Measurements from ENCODE around the gene KMT5C.

The KMT5C gene

GRCh38 chr19:55345818-55346724 is 6.4 kb downstream of the KMT5C start:
- no peak overlapping the region for H3K4me3 ChIP-seq (ENCODE audit: low read depth, low read length)
- H3K27ac ChIP-seq (ENCODE audit: extremely low read depth, low read depth, low read length), result no peak overlapping the region
- ChIA-PET CTCF (interaction anchor here (1.0 to 1.2 kb wide), 3 partner anchors 13 to 278 kb away, joined by 3 to 5 read pairs (median 4); partner anchors contain the start of gene ZNF784), POLR2A (interaction anchor here (0.5 to 7.7 kb wide), 9 partner anchors 7 to 882 kb away, joined by 3 to 95 read pairs (median 4); partner anchors contain the start of genes KMT5C, LENG9 and UBE2S)
- peaks cover 3 to 59% of the 10 kb centered on the region in 2 experiments for H3K36me3 ChIP-seq (ENCODE audit: control insufficient read depth in 2 of 2, insufficient read depth in 1 of 2, low read length in 2 of 2)
- peaks cover 5% of the 10 kb centered on the region; the same call in 1 of the 2 replicates for H3K4me1 ChIP-seq (ENCODE audit: control insufficient read depth, insufficient read depth, low read length)
- H3K9me3 ChIP-seq (ENCODE audit: control insufficient read depth, insufficient read depth, low read depth, low read length), result no peaks in the 10 kb centered on the region
- TF ChIP-seq, protein P1, sequence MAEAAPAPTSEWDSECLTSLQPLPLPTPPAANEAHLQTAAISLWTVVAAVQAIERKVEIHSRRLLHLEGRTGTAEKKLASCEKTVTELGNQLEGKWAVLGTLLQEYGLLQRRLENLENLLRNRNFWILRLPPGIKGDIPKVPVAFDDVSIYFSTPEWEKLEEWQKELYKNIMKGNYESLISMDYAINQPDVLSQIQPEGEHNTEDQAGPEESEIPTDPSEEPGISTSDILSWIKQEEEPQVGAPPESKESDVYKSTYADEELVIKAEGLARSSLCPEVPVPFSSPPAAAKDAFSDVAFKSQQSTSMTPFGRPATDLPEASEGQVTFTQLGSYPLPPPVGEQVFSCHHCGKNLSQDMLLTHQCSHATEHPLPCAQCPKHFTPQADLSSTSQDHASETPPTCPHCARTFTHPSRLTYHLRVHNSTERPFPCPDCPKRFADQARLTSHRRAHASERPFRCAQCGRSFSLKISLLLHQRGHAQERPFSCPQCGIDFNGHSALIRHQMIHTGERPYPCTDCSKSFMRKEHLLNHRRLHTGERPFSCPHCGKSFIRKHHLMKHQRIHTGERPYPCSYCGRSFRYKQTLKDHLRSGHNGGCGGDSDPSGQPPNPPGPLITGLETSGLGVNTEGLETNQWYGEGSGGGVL (tag by site-specific recombination; IDR thresholded peaks at IDR 0.05), result no peak
- no peak for TF ChIP-seq ZNF530 (tag by site-specific recombination; IDR thresholded peaks at IDR 0.05; ENCODE audit: low read depth)
- TF ChIP-seq ZNF404 (tag by site-specific recombination; IDR thresholded peaks at IDR 0.05), result no peak
- TF ChIP-seq ZNF133 (tag by site-specific recombination; IDR thresholded peaks at IDR 0.05), result no peak
- 0 out of 2 replicates have a peak, but pooled peaks have one; percentile 14 for TF ChIP-seq EGR2 (tag by site-specific recombination; IDR thresholded peaks at IDR 0.05; ENCODE audit: low read depth)
- TF ChIP-seq, protein P2, sequence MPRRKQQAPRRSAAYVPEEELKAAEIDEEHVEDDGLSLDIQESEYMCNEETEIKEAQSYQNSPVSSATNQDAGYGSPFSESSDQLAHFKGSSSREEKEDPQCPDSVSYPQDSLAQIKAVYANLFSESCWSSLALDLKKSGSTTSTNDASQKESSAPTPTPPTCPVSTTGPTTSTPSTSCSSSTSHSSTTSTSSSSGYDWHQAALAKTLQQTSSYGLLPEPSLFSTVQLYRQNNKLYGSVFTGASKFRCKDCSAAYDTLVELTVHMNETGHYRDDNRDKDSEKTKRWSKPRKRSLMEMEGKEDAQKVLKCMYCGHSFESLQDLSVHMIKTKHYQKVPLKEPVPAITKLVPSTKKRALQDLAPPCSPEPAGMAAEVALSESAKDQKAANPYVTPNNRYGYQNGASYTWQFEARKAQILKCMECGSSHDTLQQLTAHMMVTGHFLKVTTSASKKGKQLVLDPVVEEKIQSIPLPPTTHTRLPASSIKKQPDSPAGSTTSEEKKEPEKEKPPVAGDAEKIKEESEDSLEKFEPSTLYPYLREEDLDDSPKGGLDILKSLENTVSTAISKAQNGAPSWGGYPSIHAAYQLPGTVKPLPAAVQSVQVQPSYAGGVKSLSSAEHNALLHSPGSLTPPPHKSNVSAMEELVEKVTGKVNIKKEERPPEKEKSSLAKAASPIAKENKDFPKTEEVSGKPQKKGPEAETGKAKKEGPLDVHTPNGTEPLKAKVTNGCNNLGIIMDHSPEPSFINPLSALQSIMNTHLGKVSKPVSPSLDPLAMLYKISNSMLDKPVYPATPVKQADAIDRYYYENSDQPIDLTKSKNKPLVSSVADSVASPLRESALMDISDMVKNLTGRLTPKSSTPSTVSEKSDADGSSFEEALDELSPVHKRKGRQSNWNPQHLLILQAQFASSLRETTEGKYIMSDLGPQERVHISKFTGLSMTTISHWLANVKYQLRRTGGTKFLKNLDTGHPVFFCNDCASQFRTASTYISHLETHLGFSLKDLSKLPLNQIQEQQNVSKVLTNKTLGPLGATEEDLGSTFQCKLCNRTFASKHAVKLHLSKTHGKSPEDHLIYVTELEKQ (tag by site-specific recombination; IDR thresholded peaks at IDR 0.05; ENCODE audit: borderline replicate concordance), result no peak
- no peak for TF ChIP-seq ZNF76 (tag by site-specific recombination; IDR thresholded peaks at IDR 0.05; ENCODE audit: borderline replicate concordance, low read depth)
- 0 out of 2 replicates have a peak, but pooled peaks have one; percentile 9 for TF ChIP-seq GLIS2 (tag by site-specific recombination; IDR thresholded peaks at IDR 0.05)
- TF ChIP-seq, protein P3, sequence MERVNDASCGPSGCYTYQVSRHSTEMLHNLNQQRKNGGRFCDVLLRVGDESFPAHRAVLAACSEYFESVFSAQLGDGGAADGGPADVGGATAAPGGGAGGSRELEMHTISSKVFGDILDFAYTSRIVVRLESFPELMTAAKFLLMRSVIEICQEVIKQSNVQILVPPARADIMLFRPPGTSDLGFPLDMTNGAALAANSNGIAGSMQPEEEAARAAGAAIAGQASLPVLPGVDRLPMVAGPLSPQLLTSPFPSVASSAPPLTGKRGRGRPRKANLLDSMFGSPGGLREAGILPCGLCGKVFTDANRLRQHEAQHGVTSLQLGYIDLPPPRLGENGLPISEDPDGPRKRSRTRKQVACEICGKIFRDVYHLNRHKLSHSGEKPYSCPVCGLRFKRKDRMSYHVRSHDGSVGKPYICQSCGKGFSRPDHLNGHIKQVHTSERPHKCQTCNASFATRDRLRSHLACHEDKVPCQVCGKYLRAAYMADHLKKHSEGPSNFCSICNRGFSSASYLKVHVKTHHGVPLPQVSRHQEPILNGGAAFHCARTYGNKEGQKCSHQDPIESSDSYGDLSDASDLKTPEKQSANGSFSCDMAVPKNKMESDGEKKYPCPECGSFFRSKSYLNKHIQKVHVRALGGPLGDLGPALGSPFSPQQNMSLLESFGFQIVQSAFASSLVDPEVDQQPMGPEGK (tag by site-specific recombination; IDR thresholded peaks at IDR 0.05), result peak; percentile 66
- TF ChIP-seq HOXC10 (CRISPR knock-in tag; IDR thresholded peaks at IDR 0.05), result 0 out of 2 replicates have a peak, but pooled peaks have one; percentile 56
- no peak for TF ChIP-seq ZNF416 (tag by site-specific recombination; IDR thresholded peaks at IDR 0.05)
- TF ChIP-seq ZBTB17 (tag by site-specific recombination; IDR thresholded peaks at IDR 0.05), result no peak
- peak; percentile 49; the same call in 1 of the 2 replicates for TF ChIP-seq SP3 (tag by site-specific recombination; IDR thresholded peaks at IDR 0.05)
- no peak for TF ChIP-seq ZNF664 (tag by site-specific recombination; IDR thresholded peaks at IDR 0.05)
- TF ChIP-seq ZFHX2 (tag by site-specific recombination; conservative IDR thresholded peaks at IDR 0.05), result peak; percentile 67; the same call in 1 of the 2 replicates
- TF ChIP-seq, protein P4, sequence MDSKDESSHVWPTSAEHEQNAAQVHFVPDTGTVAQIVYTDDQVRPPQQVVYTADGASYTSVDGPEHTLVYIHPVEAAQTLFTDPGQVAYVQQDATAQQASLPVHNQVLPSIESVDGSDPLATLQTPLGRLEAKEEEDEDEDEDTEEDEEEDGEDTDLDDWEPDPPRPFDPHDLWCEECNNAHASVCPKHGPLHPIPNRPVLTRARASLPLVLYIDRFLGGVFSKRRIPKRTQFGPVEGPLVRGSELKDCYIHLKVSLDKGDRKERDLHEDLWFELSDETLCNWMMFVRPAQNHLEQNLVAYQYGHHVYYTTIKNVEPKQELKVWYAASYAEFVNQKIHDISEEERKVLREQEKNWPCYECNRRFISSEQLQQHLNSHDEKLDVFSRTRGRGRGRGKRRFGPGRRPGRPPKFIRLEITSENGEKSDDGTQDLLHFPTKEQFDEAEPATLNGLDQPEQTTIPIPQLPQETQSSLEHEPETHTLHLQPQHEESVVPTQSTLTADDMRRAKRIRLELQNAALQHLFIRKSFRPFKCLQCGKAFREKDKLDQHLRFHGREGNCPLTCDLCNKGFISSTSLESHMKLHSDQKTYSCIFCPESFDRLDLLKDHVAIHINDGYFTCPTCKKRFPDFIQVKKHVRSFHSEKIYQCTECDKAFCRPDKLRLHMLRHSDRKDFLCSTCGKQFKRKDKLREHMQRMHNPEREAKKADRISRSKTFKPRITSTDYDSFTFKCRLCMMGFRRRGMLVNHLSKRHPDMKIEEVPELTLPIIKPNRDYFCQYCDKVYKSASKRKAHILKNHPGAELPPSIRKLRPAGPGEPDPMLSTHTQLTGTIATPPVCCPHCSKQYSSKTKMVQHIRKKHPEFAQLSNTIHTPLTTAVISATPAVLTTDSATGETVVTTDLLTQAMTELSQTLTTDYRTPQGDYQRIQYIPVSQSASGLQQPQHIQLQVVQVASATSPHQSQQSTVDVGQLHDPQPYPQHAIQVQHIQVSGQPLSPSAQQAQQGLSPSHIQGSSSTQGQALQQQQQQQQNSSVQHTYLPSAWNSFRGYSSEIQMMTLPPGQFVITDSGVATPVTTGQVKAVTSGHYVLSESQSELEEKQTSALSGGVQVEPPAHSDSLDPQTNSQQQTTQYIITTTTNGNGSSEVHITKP (tag by site-specific recombination; IDR thresholded peaks at IDR 0.05), result peak; percentile 62
- no peak for TF ChIP-seq ZNF114 (tag by site-specific recombination; IDR thresholded peaks at IDR 0.05)
- TF ChIP-seq ZBTB10 (tag by site-specific recombination; IDR thresholded peaks at IDR 0.05), result no peak
- TF ChIP-seq, protein P5, sequence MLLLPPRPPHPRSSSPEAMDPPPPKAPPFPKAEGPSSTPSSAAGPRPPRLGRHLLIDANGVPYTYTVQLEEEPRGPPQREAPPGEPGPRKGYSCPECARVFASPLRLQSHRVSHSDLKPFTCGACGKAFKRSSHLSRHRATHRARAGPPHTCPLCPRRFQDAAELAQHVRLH (tag by site-specific recombination; IDR thresholded peaks at IDR 0.05), result no peak
- no peak for TF ChIP-seq ZNF792 (tag by site-specific recombination; IDR thresholded peaks at IDR 0.05)
